Brain pericyte (primary cell): ENCODE measurements around the gene KIAA0040.

Source experiments
- DNase-seq: peaks from one replicate; pipeline ENCODE4 v3.0.0-alpha.2; 2012; ENCODE audit warnings: low read depth, low spot score

KIAA0040 gene

DNA sequence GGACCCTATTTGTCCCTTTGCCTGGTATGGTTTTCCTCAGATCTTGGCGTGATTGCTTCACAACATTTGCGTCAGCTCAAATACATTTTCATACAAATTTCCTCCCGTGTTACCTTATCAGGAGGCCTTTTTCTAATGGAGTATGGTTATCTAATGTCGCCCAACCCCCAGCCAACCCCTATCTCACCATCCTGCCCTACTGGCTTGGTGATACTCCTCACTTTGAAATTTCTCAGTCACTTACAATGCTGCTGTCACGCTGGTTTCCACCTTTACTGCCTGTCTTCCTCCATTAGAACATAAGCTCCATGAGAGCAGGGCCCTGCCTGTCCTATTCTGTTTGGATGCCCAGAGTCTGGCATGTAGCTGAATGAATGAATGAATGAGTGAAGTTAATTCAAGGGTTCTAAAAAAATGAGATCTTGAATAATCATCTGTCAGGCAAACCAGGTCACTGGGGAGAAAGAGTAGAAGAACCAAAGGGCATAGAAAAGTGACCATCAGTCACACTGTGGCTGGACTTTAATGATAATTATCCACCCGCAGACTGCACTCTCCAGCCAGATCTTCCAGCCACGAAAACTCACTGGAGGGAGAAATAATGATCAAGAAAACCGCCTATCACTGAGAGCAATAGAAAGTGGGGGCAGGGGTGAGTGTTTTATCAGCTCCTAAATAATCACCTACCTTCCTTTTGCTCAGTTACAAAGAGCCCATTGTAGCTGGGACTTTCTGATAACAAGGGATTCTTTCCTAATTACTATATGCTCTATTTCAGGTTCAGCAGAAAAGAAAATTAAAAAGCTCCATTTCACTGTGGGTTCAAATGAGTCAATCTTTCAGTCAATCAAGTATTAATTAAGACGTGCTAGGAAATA lies 21.3 kb downstream of the KIAA0040 start:
- DNase-seq, result no peak

DNA sequence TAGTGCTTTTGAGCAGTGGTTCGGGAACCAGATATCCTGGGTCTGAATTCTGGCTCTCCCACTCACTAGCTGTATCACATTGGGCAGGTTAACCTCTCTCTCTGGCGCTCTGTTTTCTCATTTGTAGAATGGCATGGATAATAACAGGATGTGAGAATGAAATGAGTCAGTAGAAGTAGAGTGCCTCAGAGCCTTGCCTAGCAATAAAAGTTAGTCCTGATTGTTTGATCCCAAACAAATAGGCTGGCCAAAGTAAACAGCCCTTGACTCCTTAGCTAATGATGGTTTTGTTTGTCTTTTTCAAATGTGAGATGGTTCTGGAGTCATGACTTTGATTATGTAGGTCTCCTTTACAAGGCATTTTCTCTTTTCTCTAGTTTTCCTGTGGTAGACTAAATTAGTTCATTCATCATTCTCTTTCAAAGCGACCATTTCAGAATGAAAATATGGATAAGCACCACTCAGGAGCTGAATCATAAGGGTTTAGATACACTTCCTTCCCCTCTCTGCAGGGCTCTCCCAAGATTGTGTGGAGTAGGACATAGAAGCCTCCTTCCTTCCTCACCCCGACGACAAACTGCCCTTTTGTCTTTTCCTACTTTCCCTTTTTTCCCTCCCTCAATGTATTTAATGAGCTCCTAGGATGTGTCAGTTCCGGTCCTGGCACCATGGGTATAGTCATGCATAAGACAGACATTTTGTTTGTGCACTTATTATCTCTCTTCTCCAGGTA lies 23.1 kb downstream of the KIAA0040 start:
- no peak for DNase-seq

DNA sequence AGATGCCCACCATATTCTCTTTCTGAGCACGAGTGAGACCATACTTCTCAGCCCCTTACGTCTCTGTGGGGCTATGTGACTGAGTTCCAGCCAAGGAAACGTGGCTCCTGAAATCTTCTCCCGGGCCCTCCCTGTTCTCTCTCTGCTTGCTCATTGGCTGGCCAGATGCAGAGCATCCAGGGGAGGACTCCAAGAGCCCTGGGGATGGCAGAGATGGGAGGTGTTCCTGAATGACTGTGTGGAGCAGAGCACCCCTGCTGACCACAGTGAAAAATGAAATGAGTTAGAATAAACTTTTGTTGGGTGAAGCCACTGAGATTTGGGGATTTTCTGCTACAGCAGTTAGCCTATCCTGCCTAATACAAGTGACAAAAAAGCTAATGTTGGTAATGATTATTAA lies 23.8 kb downstream of the KIAA0040 start:
- no peak for DNase-seq

DNA sequence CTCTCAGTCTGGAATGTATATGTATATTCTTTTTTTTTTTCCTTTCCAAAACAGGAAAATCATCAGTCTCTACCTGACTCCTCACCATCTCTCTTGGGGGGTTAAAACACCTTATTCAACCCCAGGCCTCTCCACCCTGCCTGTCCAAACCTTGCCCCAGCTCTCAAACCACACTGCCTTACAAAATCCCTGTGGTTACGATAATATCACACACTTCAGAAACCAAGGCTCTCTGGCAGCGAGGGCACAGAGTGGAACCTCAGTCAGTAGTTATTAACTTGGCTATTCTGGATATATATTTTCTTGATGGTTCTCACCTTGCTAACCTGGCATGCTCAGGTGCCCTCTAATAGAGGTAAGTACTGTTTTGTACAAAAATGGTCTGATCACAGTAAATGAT lies 24.7 kb downstream of the KIAA0040 start:
- no peak for DNase-seq

DNA sequence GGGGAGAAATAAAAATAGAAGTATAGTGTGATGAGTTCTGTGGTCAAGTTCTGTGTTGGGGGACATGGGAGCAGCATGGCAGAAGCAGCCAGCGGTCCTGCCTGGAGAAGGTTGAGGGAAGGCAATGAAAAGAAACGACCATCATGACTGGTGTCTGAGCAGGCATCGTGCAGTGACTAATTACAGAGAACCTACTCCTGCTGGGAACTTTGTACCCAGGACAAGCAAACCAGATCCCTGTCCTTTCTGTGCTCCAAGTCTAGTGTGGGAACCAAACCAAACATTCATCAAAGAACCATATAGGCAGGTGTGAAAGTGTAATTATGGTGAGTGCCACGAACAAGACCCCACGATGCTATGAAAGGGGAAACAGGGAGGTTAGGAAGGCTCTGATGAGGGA lies 25.8 kb downstream of the KIAA0040 start:
- no peak for DNase-seq

- DNase-seq, result no peak
Measured at GRCh38 chr1:175164751-175165150, 27.8 kb downstream of the KIAA0040 start.

DNA sequence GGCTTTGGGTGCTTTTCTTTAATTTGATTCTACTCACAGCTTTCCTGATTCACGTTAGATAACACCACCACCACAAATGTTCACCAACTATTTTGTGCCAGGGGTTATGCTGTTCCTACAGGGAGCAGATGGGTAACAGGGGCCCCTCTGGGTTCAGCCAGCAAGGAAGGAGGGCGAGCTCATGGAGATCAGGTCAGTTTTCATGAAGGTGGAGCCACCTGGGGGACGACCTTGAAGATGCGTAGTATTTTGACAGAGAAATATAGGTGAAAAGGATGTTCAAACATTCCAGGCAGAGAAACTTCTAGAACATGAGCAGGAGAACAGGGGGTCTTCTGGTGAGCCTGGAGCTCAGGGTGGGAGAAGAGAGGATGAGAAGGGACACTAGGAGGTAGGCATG lies 28.9 kb downstream of the KIAA0040 start:
- no peak for DNase-seq

GRCh38 chr1:175162955-175163354 lies 29.6 kb downstream of the KIAA0040 start:
- no peak for DNase-seq

DNA sequence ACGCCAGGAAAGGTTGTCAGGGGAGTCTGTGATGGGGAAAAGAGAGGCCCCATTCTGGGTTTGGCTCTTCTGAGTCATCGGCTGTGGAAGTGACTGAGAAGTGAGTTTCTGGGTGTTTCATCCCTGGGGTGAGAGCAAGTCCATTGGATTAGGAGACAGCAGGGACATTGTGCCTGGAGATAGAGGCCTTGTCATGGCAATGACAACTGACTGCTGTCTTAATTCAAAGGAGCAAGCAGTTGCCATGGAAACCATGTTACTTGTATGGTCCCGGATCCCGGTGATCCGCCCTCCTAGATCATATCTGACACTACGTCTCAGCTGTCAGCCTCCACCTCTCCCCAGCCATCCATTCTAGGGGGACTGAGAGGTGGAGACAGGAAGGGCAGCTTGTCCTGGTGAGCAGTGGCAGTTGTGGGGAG lies 34.4 kb downstream of the KIAA0040 start:
- no peak for DNase-seq

DNA sequence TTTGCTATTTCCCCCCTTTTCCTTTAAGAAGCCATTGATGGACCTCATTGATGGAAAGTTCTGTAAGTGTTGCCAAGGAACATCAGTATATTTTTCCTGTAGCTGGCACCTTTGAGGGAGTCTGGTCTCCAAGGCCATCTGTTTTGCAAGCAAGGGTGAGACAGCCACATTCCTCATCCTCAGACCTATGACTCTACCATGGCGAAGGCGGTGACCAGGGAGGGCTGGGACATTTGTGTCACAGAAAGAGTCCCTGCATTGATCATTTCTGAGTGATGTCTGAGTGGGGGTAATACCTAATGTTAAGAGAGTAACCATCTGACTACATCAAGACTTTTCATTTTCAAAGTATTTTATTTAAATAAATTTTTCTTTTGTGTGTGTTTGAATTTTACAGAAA lies 35.4 kb downstream of the KIAA0040 start:
- DNase-seq, result no peak

- DNase-seq, result no peak
Measured at GRCh38 chr1:175155936-175156335, 36.6 kb downstream of the KIAA0040 start.

- no peak for DNase-seq
Measured at GRCh38 chr1:175155473-175155856, 37.1 kb downstream of the KIAA0040 start.

- DNase-seq, result no peak
Measured at GRCh38 chr1:175154629-175155472, 37.7 kb downstream of the KIAA0040 start.

GRCh38 chr1:175152006-175152652 lies 40.4 kb downstream of the KIAA0040 start:
- no peak for DNase-seq

- no peak for DNase-seq
Measured at GRCh38 chr1:175150596-175151319, 41.8 kb downstream of the KIAA0040 start.

DNA sequence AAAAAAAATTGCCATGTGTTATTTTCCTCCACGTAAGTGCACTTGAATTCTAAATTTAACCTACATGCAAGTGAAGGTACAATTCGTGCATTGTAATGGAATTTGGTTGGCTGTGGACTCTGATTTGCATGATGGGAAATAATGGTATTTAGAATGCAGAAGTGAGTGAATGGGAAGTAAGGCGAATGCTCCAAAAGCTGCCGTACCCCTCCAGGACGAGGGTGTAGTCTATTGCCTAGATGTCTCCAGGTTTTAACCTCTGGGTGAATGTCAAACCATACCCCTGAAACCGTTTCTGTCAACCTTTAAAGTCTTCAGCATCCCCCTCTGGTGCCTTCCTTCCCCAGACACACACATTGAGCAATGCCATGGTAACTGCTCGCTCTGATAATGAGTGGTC lies 44.5 kb downstream of the KIAA0040 start:
- no peak for DNase-seq

- no peak for DNase-seq
Measured at GRCh38 chr1:175147569-175147968, 45.0 kb downstream of the KIAA0040 start.

DNA sequence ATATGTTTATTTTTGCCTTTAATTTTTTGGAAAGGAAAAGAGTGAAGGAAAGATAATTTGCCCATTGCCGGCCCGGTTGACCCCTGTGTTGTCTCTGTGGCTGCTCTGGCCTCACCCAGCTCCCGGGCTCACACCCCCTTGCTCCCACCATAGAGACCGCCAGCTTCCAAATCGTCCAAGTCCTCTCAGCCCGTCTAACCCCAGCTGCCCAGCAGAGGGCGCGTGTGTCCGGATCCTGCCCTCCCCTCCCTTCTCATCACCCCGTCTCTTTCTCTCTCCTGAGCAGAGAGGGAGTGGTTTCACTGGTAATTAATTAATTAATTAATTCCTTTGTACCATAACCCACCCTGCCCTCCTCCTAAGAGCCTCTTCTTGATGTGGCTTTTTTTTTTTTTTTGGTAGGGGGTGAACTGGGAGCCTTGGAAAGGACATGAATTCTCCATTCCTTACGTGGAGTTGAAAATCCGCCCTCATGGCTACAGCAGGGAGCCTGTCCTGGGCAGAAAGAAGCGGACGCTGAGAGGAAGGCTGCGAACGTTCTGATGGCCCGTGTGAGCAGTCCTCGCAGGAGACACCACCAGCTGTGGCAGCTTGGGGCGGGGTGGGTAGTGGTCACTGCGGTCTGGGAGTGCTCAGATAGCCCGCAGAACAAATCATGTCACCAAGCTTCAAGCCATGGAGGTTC lies 45.9 kb downstream of the KIAA0040 start:
- no peak for DNase-seq

DNA sequence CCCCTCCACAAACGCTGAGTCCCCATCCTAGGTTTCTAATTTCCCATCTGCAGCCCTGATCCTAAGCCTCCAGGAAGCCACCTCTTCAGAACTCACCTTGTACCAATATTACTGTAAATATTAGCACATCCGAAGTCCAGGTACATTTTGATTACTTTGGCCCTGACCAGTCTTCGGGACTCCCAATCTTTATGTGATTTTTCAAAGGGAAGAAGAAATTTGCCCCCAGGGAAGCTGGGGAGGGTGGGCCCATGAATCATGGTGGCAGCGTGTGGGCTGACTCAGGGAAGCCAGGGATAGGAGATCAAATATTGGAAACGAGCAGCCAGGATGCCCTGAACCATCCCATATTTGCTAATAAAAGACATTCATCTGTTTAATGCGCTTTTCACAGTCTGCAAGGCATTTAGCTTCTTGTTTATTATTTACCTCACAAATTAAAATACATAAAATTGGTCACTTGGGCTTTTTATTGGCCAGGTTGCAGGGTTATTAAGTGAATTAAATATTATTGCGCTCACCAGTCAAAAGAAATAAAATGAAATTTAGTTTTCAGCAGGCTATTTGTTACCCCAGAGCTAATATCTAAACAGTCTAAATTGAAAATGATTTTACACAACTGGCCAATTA lies 46.6 kb downstream of the KIAA0040 start:
- no peak for DNase-seq

DNA sequence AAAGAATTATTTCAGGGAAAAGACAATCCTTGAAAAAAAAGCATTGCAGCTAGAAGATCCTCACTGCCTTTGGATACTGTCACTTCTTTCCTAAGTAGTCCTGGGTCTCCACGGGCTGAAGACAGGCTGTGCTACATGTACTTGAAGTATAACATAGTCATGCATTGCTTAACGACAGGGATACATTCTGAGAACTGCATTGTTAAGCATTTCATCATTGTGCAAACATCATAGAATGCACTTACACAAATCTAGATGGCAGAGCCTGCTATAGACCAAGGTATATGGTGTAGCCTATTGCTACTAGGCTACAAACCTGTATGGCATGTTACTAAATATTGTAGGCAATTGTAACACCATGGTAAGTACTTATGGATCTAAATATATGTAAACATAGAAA lies 54.0 kb downstream of the KIAA0040 start:
- DNase-seq, result no peak
